HepG2 (cell line): ENCODE results near the gene BCAS3. TPM values are rescaled to one million over a fixed set of nuclear protein-coding genes. Genes with fewer than 3 reads are reported as not detected.

Experiments used
- BCLAF1 ChIP-seq: fragments of 450-650 bp; IDR thresholded peaks from 2 replicates; pipeline ENCODE4 v1.6.1; 2017; ENCODE audit warnings: mild to moderate bottlenecking
- E2F2 ChIP-seq: sonication (generic); formaldehyde crosslinking; IDR thresholded peaks from 2 replicates; pipeline ENCODE4 v1.4.0; 2020; ENCODE audit warnings: missing genetic modification reagents, borderline replicate concordance
- HNF4G ChIP-seq, 2 experiments: sonication (generic) in 1 of 2; formaldehyde crosslinking in 1 of 2; IDR thresholded peaks; 2 replicates each; pipeline versions ENCODE4 v1.4.0 to v1.6.1; 2011 to 2020; ENCODE audit warnings: borderline replicate concordance in 2 of 2, low read depth in 2 of 2, mild to moderate bottlenecking in 2 of 2, low read length in 1 of 2, missing genetic modification reagents in 1 of 2, moderate library complexity in 1 of 2
- PHF21A ChIP-seq: sonication (generic); formaldehyde crosslinking; IDR thresholded peaks from 2 replicates; pipeline ENCODE4 v1.5.0; 2020; ENCODE audit warnings: mild to moderate bottlenecking, missing genetic modification reagents
- ZFP82 ChIP-seq: sonication (generic); formaldehyde crosslinking; IDR thresholded peaks from 2 replicates; pipeline ENCODE4 v1.5.1; 2020; ENCODE audit warnings: mild to moderate bottlenecking, missing genetic modification reagents, borderline replicate concordance
- ZNF235 ChIP-seq: sonication (generic); formaldehyde crosslinking; IDR thresholded peaks from 2 replicates; pipeline ENCODE4 v1.8.1; 2023; ENCODE audit warnings: mild to moderate bottlenecking, missing genetic modification reagents, borderline replicate concordance
- ZNF446 ChIP-seq: sonication (generic); formaldehyde crosslinking; IDR thresholded peaks from 2 replicates; pipeline ENCODE4 v1.5.0; 2020; ENCODE audit warnings: mild to moderate bottlenecking, missing genetic modification reagents
- ZNF510 ChIP-seq: sonication (generic); formaldehyde crosslinking; IDR thresholded peaks from 2 replicates; pipeline ENCODE4 v1.4.0; 2020; ENCODE audit warnings: low read depth, mild to moderate bottlenecking, missing genetic modification reagents
- ZNF749 ChIP-seq: sonication (generic); formaldehyde crosslinking; IDR thresholded peaks from 2 replicates; pipeline ENCODE4 v1.8.0; 2022; ENCODE audit warnings: mild to moderate bottlenecking, missing genetic modification reagents, moderate library complexity, borderline replicate concordance
- ZNF83 ChIP-seq: sonication (generic); formaldehyde crosslinking; IDR thresholded peaks from 2 replicates; pipeline ENCODE4 v1.4.0; 2020; ENCODE audit warnings: missing genetic modification reagents, mild to moderate bottlenecking, borderline replicate concordance
- polyA plus RNA-seq, 8 experiments: library from polyadenylated mRNA; depleted of rRNA in 3 of 8; stranded (reverse) in 7 of 8; unstranded in 1 of 8; fragments of >200 nt; fragmentation: Illumina TruSeq in 4 of 8; extraction: Trizol in 4 of 8; gene quantifications; 2 replicates each; pipeline versions ENCODE4 v1.2.1 to v1.2.3, GENCODE V29; 2011 to 2016; ENCODE audit warnings: low read depth in 4 of 8, missing spikeins in 1 of 8, mixed read lengths in 1 of 8; ENCODE audit not compliant: insufficient read depth in 1 of 8
- total RNA-seq, 5 experiments: library from RNA; depleted of rRNA; stranded (reverse); fragments of >200 nt; fragmentation: Illumina TruSeq; extraction: Trizol; gene quantifications; 2 replicates each; pipeline ENCODE4 v1.2.3, GENCODE V29; 2016; ENCODE audit warnings: low read depth in 1 of 5
- TF ChIP-seq, protein P1 (sequence below): sonication (generic); formaldehyde crosslinking; IDR thresholded peaks from 2 replicates; pipeline ENCODE4 v1.5.0; 2020; ENCODE audit warnings: mild to moderate bottlenecking, missing genetic modification reagents, borderline replicate concordance
- TF ChIP-seq, protein P2 (sequence below): sonication (generic); formaldehyde crosslinking; conservative IDR thresholded peaks from 2 replicates; pipeline ENCODE4 v1.4.0; 2020; ENCODE audit warnings: missing genetic modification reagents

The BCAS3 gene
- total and polyA plus RNA-seq, 2 of the 13 experiments (the other 11 are each of a cell fraction or from before 2014, with no cell fraction given), result 10.7 to 11.2 TPM

DNA sequence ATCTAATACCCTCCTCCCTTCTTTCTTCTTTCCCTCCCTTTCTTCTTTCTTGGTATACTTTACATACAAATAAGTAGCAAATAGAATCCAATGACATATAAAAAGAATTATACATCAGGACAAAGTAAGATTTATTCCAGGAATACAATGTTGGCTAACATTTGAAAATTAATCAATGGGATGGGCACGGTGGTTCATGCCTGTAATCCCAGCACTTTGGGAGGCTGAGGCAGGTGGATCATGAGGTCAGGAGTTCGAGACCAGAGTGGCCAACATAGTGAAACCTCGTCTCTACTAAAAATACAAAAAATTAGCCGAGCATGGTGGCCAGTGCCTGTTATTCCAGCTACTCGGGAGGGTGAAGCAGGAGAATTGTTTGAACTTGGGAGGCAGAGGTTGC is 72.1 kb downstream of the BCAS3 start (continued):
- TF ChIP-seq, protein P1, sequence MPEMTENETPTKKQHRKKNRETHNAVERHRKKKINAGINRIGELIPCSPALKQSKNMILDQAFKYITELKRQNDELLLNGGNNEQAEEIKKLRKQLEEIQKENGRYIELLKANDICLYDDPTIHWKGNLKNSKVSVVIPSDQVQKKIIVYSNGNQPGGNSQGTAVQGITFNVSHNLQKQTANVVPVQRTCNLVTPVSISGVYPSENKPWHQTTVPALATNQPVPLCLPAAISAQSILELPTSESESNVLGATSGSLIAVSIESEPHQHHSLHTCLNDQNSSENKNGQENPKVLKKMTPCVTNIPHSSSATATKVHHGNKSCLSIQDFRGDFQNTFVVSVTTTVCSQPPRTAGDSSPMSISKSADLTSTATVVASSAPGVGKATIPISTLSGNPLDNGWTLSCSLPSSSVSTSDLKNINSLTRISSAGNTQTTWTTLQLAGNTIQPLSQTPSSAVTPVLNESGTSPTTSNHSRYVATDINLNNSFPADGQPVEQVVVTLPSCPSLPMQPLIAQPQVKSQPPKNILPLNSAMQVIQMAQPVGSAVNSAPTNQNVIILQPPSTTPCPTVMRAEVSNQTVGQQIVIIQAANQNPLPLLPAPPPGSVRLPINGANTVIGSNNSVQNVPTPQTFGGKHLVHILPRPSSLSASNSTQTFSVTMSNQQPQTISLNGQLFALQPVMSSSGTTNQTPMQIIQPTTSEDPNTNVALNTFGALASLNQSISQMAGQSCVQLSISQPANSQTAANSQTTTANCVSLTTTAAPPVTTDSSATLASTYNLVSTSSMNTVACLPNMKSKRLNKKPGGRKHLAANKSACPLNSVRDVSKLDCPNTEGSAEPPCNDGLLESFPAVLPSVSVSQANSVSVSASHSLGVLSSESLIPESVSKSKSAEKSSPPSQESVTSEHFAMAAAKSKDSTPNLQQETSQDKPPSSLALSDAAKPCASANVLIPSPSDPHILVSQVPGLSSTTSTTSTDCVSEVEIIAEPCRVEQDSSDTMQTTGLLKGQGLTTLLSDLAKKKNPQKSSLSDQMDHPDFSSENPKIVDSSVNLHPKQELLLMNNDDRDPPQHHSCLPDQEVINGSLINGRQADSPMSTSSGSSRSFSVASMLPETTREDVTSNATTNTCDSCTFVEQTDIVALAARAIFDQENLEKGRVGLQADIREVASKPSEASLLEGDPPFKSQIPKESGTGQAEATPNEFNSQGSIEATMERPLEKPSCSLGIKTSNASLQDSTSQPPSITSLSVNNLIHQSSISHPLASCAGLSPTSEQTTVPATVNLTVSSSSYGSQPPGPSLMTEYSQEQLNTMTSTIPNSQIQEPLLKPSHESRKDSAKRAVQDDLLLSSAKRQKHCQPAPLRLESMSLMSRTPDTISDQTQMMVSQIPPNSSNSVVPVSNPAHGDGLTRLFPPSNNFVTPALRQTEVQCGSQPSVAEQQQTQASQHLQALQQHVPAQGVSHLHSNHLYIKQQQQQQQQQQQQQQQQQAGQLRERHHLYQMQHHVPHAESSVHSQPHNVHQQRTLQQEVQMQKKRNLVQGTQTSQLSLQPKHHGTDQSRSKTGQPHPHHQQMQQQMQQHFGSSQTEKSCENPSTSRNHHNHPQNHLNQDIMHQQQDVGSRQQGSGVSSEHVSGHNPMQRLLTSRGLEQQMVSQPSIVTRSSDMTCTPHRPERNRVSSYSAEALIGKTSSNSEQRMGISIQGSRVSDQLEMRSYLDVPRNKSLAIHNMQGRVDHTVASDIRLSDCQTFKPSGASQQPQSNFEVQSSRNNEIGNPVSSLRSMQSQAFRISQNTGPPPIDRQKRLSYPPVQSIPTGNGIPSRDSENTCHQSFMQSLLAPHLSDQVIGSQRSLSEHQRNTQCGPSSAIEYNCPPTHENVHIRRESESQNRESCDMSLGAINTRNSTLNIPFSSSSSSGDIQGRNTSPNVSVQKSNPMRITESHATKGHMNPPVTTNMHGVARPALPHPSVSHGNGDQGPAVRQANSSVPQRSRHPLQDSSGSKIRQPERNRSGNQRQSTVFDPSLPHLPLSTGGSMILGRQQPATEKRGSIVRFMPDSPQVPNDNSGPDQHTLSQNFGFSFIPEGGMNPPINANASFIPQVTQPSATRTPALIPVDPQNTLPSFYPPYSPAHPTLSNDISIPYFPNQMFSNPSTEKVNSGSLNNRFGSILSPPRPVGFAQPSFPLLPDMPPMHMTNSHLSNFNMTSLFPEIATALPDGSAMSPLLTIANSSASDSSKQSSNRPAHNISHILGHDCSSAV (CRISPR knock-in tag), result no peak
- TF ChIP-seq ZNF235 (CRISPR knock-in tag) (no peak), ZNF510 (no peak), ZNF749 (CRISPR knock-in tag) (no peak), PHF21A (CRISPR knock-in tag) (no peak), ZNF446 (CRISPR knock-in tag) (no peak), ZNF83 (CRISPR knock-in tag) (no peak), ZFP82 (no peak), HNF4G (IDR thresholded peaks at IDR 0.05; ENCODE audit: borderline replicate concordance, low read depth, low read length) (no peak), HNF4G (CRISPR knock-in tag; IDR thresholded peaks at IDR 0.05; ENCODE audit: borderline replicate concordance, low read depth) (no peak), E2F2 (CRISPR knock-in tag) (no peak), BCLAF1 (no peak)
- TF ChIP-seq, protein P2, sequence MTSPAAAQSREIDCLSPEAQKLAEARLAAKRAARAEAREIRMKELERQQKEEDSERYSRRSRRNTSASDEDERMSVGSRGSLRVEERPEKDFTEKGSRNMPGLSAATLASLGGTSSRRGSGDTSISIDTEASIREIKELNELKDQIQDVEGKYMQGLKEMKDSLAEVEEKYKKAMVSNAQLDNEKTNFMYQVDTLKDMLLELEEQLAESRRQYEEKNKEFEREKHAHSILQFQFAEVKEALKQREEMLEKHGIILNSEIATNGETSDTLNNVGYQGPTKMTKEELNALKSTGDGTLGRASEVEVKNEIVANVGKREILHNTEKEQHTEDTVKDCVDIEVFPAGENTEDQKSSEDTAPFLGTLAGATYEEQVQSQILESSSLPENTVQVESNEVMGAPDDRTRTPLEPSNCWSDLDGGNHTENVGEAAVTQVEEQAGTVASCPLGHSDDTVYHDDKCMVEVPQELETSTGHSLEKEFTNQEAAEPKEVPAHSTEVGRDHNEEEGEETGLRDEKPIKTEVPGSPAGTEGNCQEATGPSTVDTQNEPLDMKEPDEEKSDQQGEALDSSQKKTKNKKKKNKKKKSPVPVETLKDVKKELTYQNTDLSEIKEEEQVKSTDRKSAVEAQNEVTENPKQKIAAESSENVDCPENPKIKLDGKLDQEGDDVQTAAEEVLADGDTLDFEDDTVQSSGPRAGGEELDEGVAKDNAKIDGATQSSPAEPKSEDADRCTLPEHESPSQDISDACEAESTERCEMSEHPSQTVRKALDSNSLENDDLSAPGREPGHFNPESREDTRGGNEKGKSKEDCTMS (CRISPR knock-in tag), result no peak
